Measurements from ENCODE around the gene RCOR3.
"Not testable (repeated sequence)": the region's sequence is repeated elsewhere in the genome, so short reads cannot be mapped to it uniquely, and the experiment has no call there.

The RCOR3 gene

DNA sequence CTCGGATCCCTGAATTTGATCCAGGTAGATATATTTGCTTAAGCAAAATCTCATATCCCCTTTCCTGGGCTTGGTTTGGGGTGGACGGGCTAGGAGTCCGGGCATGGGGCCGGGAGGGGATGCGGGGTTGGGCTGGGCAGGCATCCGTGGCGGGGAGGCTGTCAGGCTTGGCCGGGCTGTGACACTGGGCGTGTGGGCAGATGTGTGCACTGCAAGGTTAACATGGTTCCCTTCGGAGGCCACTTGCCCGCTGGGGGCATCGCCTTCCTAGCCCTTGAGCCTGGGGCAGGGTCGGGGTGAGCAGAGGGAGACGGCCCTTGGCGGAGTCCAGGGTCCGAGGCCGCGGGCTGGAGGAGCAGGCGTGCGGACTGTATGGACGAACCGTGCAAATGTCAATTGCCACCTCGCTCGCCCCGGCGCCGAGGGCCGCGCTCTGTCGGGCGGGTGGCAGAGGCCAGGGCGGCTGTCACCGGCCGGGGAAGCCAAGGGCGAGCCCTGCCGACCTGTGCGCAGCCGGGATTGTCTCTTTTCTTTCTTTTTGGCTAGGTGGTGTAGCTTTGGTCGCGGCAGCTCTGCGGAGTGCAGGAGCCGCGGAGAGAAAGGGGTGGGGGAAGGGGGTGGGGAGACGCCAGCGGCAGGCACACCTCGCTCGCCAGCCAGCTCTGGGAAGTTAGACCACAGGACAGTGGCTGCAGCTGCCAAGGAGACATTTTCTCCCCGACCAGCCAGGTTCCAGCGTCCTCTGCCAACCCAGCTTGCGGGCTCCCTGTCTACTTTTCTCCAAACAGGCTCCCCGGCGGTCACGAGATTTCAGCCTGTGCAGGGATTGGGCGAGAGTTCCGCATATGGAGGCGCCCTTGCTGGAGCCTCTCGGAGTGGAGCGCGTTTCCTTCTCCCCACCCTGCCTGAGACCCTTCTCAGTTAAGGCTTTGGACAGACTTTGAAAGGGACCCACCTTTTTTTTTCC lies 1.3 kb downstream of the RCOR3 start:
- DNase-seq: peak; percentile 37 to 89 (median 78)

GRCh38 chr1:211261229-211261628 lies 2.1 kb downstream of the RCOR3 start:
- DNase-seq: no peak

DNA sequence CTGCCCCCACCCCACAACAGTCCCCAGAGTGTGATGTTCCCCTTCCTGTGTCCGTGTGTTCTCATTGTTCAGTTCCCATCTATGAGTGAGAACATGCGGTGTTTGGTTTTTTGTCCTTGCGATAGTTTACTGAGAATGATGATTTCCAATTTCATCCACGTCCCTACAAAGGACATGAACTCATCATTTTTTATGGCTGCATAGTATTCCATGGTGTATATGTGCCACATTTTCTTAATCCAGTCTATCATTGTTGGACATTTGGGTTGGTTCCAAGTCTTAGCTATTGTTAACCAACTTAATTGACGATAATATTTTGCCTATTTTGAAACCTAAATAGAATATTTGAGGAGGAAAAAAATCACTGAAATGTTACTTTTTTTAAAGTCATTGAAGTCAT lies 3.9 kb downstream of the RCOR3 start:
- DNase-seq: not testable (repeated sequence)

DNA sequence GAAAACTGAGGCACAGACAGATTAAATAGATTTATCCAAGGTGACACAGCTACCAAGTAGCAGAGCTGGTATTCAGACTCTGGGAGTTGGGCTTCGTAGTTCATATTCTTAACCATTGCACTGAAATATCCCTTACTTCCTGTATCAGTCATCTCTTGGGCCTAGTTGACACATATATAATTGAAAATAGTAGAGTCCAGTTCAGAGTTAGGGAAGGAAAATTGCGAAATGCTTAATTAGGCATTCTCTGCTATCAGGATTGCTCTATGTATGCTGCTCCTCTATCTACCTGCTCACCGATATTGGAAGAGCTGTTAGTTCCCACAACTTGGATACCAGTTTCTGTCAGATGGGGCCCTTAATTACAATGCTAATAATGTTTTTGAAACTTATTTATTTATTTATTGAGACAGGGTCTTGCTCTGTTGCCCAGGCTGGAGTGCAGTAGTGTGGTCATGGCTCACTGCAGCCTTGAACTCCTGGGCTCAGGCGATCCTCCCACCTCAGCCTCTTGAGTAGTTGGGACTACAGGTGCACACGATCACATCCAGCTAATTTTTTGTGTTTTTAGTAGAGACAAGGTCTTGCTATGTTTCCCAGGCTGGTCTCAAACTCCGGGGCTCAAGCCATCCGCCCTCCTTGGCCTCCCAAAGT lies 8.2 kb downstream of the RCOR3 start:
- no peak for DNase-seq

DNA sequence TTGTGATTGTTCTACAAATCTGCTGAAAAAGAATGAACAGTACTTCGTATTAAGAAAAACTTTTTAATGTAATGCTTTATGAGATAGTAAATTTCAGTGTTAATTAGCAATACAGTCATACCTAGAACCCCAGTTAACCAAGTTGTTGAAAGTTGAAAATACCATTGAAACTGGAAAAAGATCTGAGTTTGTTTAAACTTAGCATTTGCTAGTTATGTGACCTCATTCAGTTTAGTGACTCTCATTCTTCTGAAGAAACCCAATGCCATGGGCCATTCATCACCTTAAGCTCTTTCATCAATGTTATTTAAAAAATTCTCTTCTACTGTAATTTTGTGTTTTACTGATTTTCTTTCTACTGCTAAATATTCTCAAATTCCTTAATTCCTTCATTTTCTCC lies 20.2 kb downstream of the RCOR3 start:
- DNase-seq: no peak

- no peak for DNase-seq
These were observed 21.7 kb downstream of the RCOR3 start for GRCh38 chr1:211280910-211281309.

DNA sequence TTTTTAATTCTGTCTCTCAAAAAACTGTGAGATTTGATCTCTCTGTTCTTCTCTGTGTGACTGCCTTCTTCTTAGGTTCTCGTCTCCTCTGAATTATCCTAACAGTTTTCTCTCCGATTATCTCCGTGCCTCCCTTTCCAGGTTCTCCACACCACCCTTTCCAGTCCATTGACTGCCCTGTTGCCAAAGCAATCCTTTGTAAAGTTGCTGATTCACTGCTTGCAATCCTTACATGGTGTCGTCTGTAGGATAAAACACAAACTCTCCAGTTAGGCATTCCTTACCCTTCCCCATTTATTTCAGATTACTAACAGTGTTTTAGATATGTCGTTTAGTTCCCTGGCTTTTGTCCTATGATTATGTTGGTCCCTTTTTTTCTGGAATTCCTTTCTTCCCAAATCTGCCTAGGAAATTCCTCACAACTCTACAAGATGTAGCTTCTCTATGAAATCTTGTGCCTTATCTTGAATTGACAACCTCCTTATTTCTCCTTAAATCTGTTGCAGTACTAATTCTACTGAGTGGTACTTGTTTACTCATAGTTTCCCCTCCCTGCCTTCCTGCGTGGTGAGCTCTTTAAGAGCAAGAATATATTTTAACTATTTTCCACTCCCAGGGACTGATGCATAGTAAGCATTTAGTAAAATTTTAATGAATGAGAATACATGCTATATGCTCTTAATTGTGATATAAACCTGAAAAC lies 22.3 kb downstream of the RCOR3 start:
- DNase-seq: no peak

DNA sequence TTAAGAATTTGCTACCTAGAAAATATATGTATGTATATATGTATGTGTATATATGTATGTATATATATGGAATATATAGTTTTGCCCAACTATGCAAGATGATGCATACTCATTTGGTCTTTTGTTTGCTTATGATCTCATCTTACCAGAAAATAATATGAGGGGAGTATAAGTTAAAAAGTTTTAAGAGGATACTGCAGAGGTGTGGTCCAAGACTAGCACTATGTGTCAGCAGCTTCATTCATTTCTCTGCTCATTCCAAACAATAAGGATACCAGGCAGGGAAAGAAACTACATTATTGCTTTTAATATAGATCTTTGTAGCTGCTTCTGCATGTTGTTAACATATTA lies 22.8 kb downstream of the RCOR3 start:
- DNase-seq: no peak

DNA sequence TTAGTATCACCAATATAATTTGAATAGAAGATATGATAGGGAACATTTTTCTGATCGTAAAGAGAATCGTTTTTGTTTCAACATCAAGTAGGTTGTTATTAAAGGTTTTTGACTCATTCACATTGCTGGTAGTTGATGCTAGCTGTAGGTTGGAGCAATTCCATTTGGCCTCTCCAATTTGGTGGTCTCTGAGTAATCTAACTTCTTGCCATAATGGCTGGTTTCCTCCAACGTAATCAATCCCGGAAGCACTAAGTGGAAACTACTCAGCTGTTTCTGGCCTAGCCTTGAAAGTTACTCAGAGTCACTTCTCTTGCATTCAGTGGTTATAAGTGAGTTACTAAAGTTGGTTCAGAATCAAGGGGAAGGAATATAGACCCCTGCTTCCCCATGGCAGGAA lies 26.0 kb downstream of the RCOR3 start:
- DNase-seq: no peak

- no peak for DNase-seq
These were observed 28.1 kb downstream of the RCOR3 start for GRCh38 chr1:211287218-211287617.

GRCh38 chr1:211292411-211292810 lies 33.2 kb downstream of the RCOR3 start:
- no peak for DNase-seq

DNA sequence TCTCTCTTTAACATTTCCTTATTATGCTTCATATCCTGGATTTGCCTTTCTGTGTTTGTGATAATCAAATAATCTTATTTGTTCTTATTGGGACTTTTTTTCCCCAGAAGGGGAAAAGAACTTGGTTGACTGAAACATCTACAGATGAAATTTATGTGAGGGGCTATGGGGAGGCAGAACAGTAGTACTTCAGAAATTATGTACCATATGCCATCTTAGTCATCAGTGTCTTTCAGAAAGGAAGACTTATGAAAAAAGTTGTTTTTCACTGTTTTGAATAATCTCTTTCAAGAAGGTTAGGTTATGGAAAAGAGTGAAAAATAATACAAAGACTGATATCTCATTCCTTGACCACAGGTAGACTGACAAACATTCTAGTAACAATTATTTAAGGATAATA lies 37.2 kb downstream of the RCOR3 start:
- DNase-seq: no peak

DNA sequence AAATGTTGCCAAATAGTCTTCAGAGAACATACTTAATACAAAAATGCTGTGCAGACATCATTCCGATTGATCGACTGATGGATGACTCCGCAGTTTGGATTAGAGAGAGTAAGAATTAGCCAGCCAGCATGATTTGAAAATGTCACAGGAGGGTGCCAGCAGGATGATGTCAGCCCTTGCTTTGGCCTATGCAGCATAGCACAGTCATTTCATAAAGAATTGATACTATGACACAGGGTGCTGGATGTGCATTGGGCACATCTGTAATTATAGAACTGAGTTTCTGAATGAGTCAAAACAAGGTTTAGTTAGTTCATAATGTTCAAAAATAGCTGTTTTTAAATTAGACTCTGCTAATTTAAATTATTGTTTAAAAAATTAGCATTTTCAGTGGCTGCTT lies 45.9 kb downstream of the RCOR3 start:
- peak in 2 of 56 donors; percentile 2 to 19 for DNase-seq

DNA sequence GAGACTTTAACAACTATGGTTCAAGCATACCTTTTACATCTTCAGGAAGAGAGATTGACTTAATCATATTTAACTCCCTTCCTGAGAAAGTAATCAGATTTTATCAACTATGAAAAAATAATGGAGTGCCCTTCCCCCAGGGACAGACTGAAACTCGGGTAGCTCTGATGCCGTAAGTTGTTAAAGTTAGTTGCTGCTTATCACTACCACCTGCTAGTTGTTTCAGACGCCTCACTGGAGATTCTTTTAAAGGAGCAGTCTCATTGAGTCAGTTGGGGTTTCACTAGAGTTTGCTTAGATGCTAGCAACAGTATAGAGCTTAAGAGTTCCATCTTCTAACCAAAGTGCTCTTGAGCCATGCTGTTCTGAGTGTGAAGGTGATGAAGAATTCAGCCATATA lies 50.5 kb downstream of the RCOR3 start:
- no peak for DNase-seq

DNA sequence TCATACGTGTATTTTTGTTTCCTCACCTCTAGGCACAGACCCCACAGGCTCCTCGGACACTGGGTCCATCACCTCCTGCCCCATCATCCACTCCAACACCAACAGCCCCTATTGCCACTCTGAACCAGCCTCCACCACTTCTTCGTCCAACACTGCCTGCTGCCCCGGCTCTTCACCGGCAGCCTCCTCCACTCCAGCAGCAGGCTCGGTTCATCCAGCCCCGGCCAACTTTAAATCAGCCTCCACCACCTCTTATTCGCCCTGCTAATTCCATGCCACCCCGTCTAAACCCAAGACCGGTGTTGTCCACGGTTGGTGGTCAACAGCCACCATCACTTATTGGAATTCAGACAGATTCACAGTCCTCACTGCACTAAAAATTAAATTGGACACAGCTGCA lies 54.2 kb downstream of the RCOR3 start:
- no peak for DNase-seq

DNA sequence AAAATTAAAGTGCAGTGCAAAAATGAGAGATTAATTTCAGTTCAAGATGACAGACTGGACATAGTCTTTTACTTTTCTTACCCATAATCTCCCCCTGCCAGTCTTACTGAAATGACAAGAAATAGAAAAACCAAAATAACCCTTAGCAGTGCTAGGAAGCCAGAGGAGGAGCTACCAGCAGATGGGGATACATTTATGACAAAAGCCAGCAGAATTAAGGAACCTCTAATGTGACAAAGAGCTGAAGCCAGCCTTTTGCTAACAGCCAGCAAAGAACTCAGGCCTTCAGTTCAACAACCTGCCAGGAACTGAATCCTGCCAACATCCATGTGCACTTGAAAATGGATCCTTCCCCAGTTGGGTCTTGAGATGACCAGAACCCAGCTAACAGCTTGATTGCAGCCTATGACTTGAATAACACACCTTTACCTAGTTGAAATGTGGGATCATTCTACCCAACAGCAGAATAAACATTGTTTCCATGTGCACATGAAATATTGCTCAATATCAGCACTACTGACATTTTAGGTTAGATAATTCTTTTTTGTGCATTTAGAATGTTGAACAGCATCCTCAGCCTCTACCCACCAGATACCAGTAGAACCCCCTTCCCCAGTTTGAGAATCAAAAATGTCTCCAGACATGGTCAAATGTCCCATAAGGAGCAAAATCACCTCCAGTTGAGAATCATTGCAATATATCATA lies 59.6 kb downstream of the RCOR3 start:
- DNase-seq: no peak

- no peak for DNase-seq
These were observed 60.7 kb downstream of the RCOR3 start for GRCh38 chr1:211319892-211320291.

GRCh38 chr1:211320980-211321379 lies 61.8 kb downstream of the RCOR3 start:
- no peak for DNase-seq

DNA sequence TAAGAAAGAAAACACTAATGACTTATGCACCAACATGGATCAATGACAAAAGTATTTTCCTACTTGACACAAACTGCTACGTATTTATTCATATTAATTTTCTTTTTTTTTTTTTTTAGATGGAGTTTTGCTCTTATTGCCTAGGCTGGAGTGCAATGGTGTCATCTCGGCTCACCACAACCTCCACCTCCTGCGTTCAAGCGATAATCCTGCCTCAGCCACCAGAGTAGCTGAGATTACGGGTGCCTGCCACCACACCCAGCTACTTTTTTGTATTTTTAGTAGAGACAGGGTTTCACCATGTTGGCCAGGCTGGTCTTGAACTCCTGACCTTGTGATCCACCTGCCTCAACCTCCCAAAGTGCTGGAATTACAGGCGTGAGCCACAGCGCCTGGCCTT lies 62.5 kb downstream of the RCOR3 start:
- not testable (repeated sequence) for DNase-seq

- peak in 11 of 56 donors; percentile 3 to 55 (median 22) for DNase-seq
These were observed 64.2 kb downstream of the RCOR3 start for GRCh38 chr1:211323156-211324063.
